Measurements from ENCODE around the gene OR52B6. TPM values are rescaled to one million over a fixed set of nuclear protein-coding genes. Genes with fewer than 3 reads are reported as not detected.

OR52B6 gene
- total and polyA plus RNA-seq, 10 of the 15 experiments (the other 5 are each of a cell fraction or from before 2014, with no cell fraction given) = 0.07 TPM; not detected in 9

DNA sequence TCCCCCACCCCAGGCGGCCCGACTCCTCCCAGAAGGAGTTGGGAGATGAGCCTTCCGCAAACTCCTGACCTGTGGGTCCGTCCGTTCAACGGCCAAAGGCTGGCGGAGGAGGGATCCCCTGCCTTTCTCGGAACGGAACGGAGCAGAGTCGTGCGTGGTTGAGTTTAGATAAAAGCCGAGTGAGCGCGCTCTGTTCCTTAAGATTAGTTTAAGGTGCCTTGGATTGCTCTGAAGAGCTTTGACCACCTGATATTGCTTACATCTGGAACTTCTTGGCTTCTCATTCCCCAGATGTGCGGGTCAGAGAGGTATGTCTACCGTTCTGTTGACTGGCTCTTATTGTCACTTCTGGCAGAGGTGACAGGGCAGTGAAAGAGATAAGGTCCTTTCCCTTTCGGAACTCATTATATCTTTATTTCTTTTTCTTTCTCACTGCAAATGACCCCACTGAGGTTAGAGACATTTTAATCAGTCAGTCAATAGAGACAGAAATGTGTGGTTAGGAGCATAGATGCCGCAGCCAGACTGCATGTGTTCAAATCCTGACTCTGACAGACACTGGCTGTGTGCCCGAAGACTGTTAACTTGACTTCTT lies 16.0 kb downstream of the OR52B6 start, which contains the start of gene TRIM6:
Gene TRIM6 (plus strand): TSS at position 31 of the 595 bp plus-strand sequence. CDS start 261 bp downstream, at position 292.
- peak within 1 kb of the TSS; percentile 69 for H3K4me3 ChIP-seq
- FAIRE-seq = peak; percentile 23
- H4K20me1 ChIP-seq (ENCODE audit: control insufficient read depth, insufficient read depth) = no peaks in the 10 kb centered on the region
- peak within 1 kb of the TSS; percentile 61 for H3K4me2 ChIP-seq (ENCODE audit: control insufficient read depth, insufficient read depth)
- ATAC-seq = peak; percentile 42; the same call in 2 of the 3 replicates
- ChIA-PET POLR2A (interaction anchor here (0.7 kb wide), 1 partner anchor 88 kb away, joined by 4 read pairs; the partner anchor contains the start of gene TRIM5), SMC1A (ENCODE audit: uncharacterized antibody, unreplicated experiment) (interaction anchor here (0.8 to 1.5 kb wide), 4 partner anchors 18 to 213 kb away, joined by 3 to 4 read pairs (median 4); no protein-coding TSS in a partner anchor), RAD21 (ENCODE audit: unreplicated experiment) (interaction anchor here (0.6 kb wide), 1 partner anchor 26 kb away, joined by 3 read pairs; no protein-coding TSS in a partner anchor), CTCF (interaction anchor here (0.6 to 1.6 kb wide), 4 partner anchors 9 to 392 kb away, joined by 3 to 5 read pairs (median 4); partner anchors contain the start of gene TRIM5)
- no peaks in the 10 kb centered on the region; the same call in 1 of the 2 replicates for H3K4me1 ChIP-seq (ENCODE audit: control insufficient read depth, insufficient read depth, low read length)
- H3K27ac ChIP-seq (ENCODE audit: control insufficient read depth, insufficient read depth) = peak within 1 kb of the TSS; percentile 37
- in situ Hi-C loops (cut with MboI) = no loop called here
- intact Hi-C loops (cut with micrococcal nuclease; ENCODE audit: unreplicated experiment) = no loop called here
- WGBS (ENCODE audit: insufficient coverage, insufficient replicate concordance, low lambda C conversion rate, missing lambda C conversion rate) = 15% methylated on average over 20 of the region's 20 CpGs
- H3K79me2 ChIP-seq (ENCODE audit: control insufficient read depth, insufficient read depth, low read length) = no peaks in the 10 kb centered on the region
- peak within 1 kb of the TSS; percentile 77 for H2AFZ ChIP-seq (ENCODE audit: control insufficient read depth, low read depth, low read length)
- H3K9me3 ChIP-seq (replicated peaks; ENCODE audit: control insufficient read depth, insufficient read depth, low read length) = no peaks in the 10 kb centered on the region
- 0 out of 2 replicates have a peak, but pooled peaks have one; percentile 11 for TF ChIP-seq RUNX3 (IDR thresholded peaks at IDR 0.05; ENCODE audit: low read length)
- TF ChIP-seq EED (IDR thresholded peaks at IDR 0.05; ENCODE audit: low read depth) = peak; percentile 42; the same call in 1 of the 2 replicates
- no peak for TF ChIP-seq NFYA (IDR thresholded peaks at IDR 0.05; ENCODE audit: borderline replicate concordance, low read depth, low read length)
- peak within 1 kb of the TSS; percentile 67 for H3K9ac ChIP-seq (ENCODE audit: control insufficient read depth, insufficient read depth, low read length)
- H3K36me3 ChIP-seq (ENCODE audit: control insufficient read depth in 2 of 2, insufficient read depth in 2 of 2, low read length in 1 of 2) = peaks cover 0 to 2% of the 10 kb centered on the region in 2 experiments; a peak in 1 of 4 replicates
- H3K27me3 ChIP-seq (replicated peaks in 1 of 2; ENCODE audit: control insufficient read depth in 2 of 2, insufficient read depth in 2 of 2, low read length in 1 of 2) = no peaks in the 10 kb centered on the region
- BruUV-seq (replicated peaks) = no TSS peak
- no peak for DNase-seq (ENCODE audit: low read depth, low spot score)

DNA sequence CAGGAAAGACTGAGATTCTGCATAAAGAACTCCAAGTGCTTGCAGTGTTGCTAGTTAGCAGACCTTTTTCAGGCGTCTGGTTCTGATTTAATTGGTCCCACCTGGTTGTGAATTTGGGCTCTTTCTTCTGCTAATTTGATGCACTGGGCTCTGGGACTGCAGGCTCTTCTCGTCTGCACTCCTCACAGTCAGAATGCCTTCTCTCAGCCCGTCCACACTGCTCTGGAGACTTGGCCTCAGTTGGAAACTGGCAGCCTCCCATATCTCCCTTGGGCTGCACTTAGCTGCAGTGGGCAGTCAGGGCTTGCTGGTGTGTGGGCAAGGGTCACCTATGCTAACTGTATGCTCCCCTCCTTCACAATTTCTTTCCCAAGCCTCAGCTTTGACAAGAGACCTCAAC lies 17.3 kb downstream of the OR52B6 start:
- BruUV-seq (replicated peaks) = no TSS peak
- ChIA-PET POLR2A (no interaction called here), CTCF (interaction anchor here (0.9 to 2.0 kb wide), 5 partner anchors 9 to 122 kb away, joined by 3 to 5 read pairs (median 4); partner anchors contain the start of gene TRIM5), RAD21 (ENCODE audit: unreplicated experiment) (no interaction called here), SMC1A (ENCODE audit: uncharacterized antibody, unreplicated experiment) (interaction anchor here (1.0 to 4.6 kb wide), 3 partner anchors 36 to 211 kb away, joined by 3 to 21 read pairs (median 3); partner anchors contain the start of gene TRIM5)
- H3K4me1 ChIP-seq (ENCODE audit: control insufficient read depth, insufficient read depth, low read length) = no peaks in the 10 kb centered on the region; the same call in 1 of the 2 replicates
- no peaks in the 10 kb centered on the region for H3K27me3 ChIP-seq (replicated peaks in 1 of 2; ENCODE audit: control insufficient read depth in 2 of 2, insufficient read depth in 2 of 2, low read length in 1 of 2)
- no peak overlapping the region for H3K27ac ChIP-seq (ENCODE audit: control insufficient read depth, insufficient read depth)
- DNase-seq (ENCODE audit: low read depth, low spot score) (no peak), FAIRE-seq (no peak), ATAC-seq (no peak)
- H3K9ac ChIP-seq (ENCODE audit: control insufficient read depth, insufficient read depth, low read length) = no peak overlapping the region
- intact Hi-C loops (cut with micrococcal nuclease; ENCODE audit: unreplicated experiment) (no loop called here), in situ Hi-C loops (cut with MboI) (no loop called here)
- no peak overlapping the region for H3K4me3 ChIP-seq
- no peaks in the 10 kb centered on the region for H4K20me1 ChIP-seq (ENCODE audit: control insufficient read depth, insufficient read depth)
- 0 out of 2 replicates have a peak overlapping the region, but pooled peaks have one; percentile 38 for H3K4me2 ChIP-seq (ENCODE audit: control insufficient read depth, insufficient read depth)
- H3K79me2 ChIP-seq (ENCODE audit: control insufficient read depth, insufficient read depth, low read length) = no peaks in the 10 kb centered on the region
- peaks cover 0 to 2% of the 10 kb centered on the region in 2 experiments; a peak in 1 of 4 replicates for H3K36me3 ChIP-seq (ENCODE audit: control insufficient read depth in 2 of 2, insufficient read depth in 2 of 2, low read length in 1 of 2)
- H2AFZ ChIP-seq (ENCODE audit: control insufficient read depth, low read depth, low read length) = no peak overlapping the region
- WGBS (ENCODE audit: insufficient coverage, insufficient replicate concordance, low lambda C conversion rate, missing lambda C conversion rate) = 65% methylated on average over 3 of the region's 3 CpGs
- no peaks in the 10 kb centered on the region for H3K9me3 ChIP-seq (replicated peaks; ENCODE audit: control insufficient read depth, insufficient read depth, low read length)
- no peak for TF ChIP-seq PAX8 (IDR thresholded peaks at IDR 0.05)
- no peak for TF ChIP-seq RUNX3 (IDR thresholded peaks at IDR 0.05; ENCODE audit: low read length)
- no peak for TF ChIP-seq MTA3 (IDR thresholded peaks at IDR 0.05; ENCODE audit: borderline replicate concordance, low read length)
- TF ChIP-seq, protein P1, sequence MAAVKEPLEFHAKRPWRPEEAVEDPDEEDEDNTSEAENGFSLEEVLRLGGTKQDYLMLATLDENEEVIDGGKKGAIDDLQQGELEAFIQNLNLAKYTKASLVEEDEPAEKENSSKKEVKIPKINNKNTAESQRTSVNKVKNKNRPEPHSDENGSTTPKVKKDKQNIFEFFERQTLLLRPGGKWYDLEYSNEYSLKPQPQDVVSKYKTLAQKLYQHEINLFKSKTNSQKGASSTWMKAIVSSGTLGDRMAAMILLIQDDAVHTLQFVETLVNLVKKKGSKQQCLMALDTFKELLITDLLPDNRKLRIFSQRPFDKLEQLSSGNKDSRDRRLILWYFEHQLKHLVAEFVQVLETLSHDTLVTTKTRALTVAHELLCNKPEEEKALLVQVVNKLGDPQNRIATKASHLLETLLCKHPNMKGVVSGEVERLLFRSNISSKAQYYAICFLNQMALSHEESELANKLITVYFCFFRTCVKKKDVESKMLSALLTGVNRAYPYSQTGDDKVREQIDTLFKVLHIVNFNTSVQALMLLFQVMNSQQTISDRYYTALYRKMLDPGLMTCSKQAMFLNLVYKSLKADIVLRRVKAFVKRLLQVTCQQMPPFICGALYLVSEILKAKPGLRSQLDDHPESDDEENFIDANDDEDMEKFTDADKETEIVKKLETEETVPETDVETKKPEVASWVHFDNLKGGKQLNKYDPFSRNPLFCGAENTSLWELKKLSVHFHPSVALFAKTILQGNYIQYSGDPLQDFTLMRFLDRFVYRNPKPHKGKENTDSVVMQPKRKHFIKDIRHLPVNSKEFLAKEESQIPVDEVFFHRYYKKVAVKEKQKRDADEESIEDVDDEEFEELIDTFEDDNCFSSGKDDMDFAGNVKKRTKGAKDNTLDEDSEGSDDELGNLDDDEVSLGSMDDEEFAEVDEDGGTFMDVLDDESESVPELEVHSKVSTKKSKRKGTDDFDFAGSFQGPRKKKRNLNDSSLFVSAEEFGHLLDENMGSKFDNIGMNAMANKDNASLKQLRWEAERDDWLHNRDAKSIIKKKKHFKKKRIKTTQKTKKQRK (IDR thresholded peaks at IDR 0.05; ENCODE audit: low read depth, low read length) = no peak
- TF ChIP-seq, protein P2, sequence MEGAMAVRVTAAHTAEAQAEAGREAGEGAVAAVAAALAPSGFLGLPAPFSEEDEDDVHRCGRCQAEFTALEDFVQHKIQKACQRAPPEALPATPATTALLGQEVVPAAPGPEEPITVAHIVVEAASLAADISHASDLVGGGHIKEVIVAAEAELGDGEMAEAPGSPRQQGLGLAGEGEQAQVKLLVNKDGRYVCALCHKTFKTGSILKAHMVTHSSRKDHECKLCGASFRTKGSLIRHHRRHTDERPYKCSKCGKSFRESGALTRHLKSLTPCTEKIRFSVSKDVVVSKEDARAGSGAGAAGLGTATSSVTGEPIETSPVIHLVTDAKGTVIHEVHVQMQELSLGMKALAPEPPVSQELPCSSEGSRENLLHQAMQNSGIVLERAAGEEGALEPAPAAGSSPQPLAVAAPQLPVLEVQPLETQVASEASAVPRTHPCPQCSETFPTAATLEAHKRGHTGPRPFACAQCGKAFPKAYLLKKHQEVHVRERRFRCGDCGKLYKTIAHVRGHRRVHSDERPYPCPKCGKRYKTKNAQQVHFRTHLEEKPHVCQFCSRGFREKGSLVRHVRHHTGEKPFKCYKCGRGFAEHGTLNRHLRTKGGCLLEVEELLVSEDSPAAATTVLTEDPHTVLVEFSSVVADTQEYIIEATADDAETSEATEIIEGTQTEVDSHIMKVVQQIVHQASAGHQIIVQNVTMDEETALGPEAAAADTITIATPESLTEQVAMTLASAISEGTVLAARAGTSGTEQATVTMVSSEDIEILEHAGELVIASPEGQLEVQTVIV (IDR thresholded peaks at IDR 0.05; ENCODE audit: borderline replicate concordance, partially characterized antibody) = no peak
- TF ChIP-seq SIN3A (IDR thresholded peaks at IDR 0.05; ENCODE audit: low read depth, low read length) = no peak

All from GM12878 (cell line).